Endothelial cell of umbilical vein (primary cell): Measurements from ENCODE around the gene PLK5.

Experiments
- CTCF ChIP-seq, 2 donors: IDR thresholded peaks; 1 replicate in 1 of 2; 2 replicates in 1 of 2; pipeline ENCODE4 v1.5.1; 2011; ENCODE audit warnings: low read length in 2 of 2, mild to moderate bottlenecking in 2 of 2, moderate library complexity in 2 of 2, control low read depth in 1 of 2, inconsistent platforms in 1 of 2, low read depth in 1 of 2; ENCODE audit not compliant: insufficient read depth in 1 of 2; ENCODE audit errors: extremely low read depth in 1 of 2
- POLR2AphosphoS5 ChIP-seq: IDR thresholded peaks from 2 replicates; pipeline ENCODE4 v1.6.1; 2012; ENCODE audit warnings: low read depth, mild to moderate bottlenecking, control low read depth, low read length, moderate library complexity; ENCODE audit not compliant: insufficient read depth

- TF ChIP-seq CTCF (IDR thresholded peaks at IDR 0.05; ENCODE audit: extremely low read depth in 1 of 2, insufficient read depth in 1 of 2, low read depth in 1 of 2, low read length in 2 of 2) (peak; percentile 40 to 70), POLR2AphosphoS5 (no peak)
Measured at GRCh38 chr19:1513499-1514294, 10.2 kb upstream of the PLK5 start.
